Ramos (cell line): ENCODE data around the gene IZUMO4.

Source experiments
- in situ Hi-C: fragments of 300-500 bp; cut with MboI; formaldehyde crosslinking; loops from one replicate; pipeline ENCODE4 v1.14.3; 2022; ENCODE audit warnings: low sequenced_read_pairs; ENCODE audit not compliant: unreplicated experiment

The IZUMO4 gene

GRCh38 chr19:2096480-2097202 is at the start of gene IZUMO4:
Gene IZUMO4, plus strand, starts transcription at chr19:2096915. Its CDS starts 31 bp downstream, at chr19:2096946.
- in situ Hi-C loops, result loop anchor here (25.0 kb wide), 1 partner anchor 434 kb away; the partner anchor contains the start of gene TCF3

- in situ Hi-C loops, result no loop called here
These were observed 49.7 kb upstream of the IZUMO4 start for GRCh38 chr19:2047076-2047448.

- in situ Hi-C loops, result no loop called here
These were observed 49.1 kb upstream of the IZUMO4 start for GRCh38 chr19:2047449-2048103.

GRCh38 chr19:2048104-2048958 is 48.4 kb upstream of the IZUMO4 start:
- in situ Hi-C loops, result no loop called here

GRCh38 chr19:2048959-2049740 is 47.6 kb upstream of the IZUMO4 start:
- in situ Hi-C loops, result no loop called here

- in situ Hi-C loops, result no loop called here
These were observed 46.9 kb upstream of the IZUMO4 start for GRCh38 chr19:2049741-2050348.

GRCh38 chr19:2050349-2050990 is 46.2 kb upstream of the IZUMO4 start:
- in situ Hi-C loops, result no loop called here

- in situ Hi-C loops, result no loop called here
These were observed 45.5 kb upstream of the IZUMO4 start, which contains the start of gene MKNK2 for GRCh38 chr19:2050991-2051772. Gene MKNK2, minus strand, starts transcription at chr19:2051244. Its CDS starts 393 bp downstream, at chr19:2050851.

GRCh38 chr19:2051773-2052704 is 44.7 kb upstream of the IZUMO4 start:
- in situ Hi-C loops, result no loop called here

GRCh38 chr19:2053601-2054389 is 42.9 kb upstream of the IZUMO4 start:
- in situ Hi-C loops, result no loop called here

GRCh38 chr19:2054763-2055162 is 42.0 kb upstream of the IZUMO4 start:
- in situ Hi-C loops, result no loop called here

- in situ Hi-C loops, result no loop called here
These were observed 40.5 kb upstream of the IZUMO4 start for GRCh38 chr19:2055931-2056836.

- in situ Hi-C loops, result no loop called here
These were observed 39.9 kb upstream of the IZUMO4 start for GRCh38 chr19:2056837-2057192.

GRCh38 chr19:2057484-2058469 is 38.9 kb upstream of the IZUMO4 start:
- in situ Hi-C loops, result no loop called here
